ENCODE data around the gene NR6A1. TPM values are rescaled to one million over a fixed set of nuclear protein-coding genes. Genes with fewer than 3 reads are reported as not detected.

The NR6A1 gene
- total and polyA plus RNA-seq, 2 of the 13 experiments (the other 11 are each of a cell fraction or from before 2014, with no cell fraction given): 28.1 to 31.5 TPM

DNA sequence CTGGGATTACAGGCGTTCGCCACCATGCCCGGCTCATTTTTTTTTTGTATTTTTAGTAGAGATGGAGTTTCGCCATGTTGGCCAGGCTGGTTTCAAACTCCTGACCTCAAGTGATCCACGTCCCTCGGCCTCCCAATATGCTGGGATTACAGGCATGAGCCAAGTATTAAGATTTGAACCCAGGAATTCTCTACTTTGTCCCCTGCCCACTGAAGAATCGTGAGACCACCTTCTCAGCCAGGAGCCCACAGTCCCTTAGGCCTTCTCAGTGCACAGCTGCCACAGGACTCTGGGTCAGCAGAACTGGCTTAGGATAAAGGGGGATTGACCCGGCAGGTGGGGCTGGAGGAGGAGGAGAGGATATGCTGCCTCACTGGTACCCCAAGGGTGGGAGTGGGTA is 19.2 kb upstream of the NR6A1 start:
- H2AFZ ChIP-seq (ENCODE audit: low read length): no peak overlapping the region
- no peaks in the 10 kb centered on the region for H3K79me2 ChIP-seq (ENCODE audit: insufficient read depth, low read length)
- intact Hi-C loops (cut with micrococcal nuclease; ENCODE audit: unreplicated experiment): no loop called here
- H3K9ac ChIP-seq (ENCODE audit: insufficient read depth, low read depth, low read length): no peak overlapping the region
- no peaks in the 10 kb centered on the region for H3K9me3 ChIP-seq (ENCODE audit: low read length)
- no peak overlapping the region for H3K4me3 ChIP-seq (replicated peaks in 1 of 3; ENCODE audit: insufficient read depth in 1 of 3, low read depth in 2 of 3, low read length in 3 of 3)
- H3K4me1 ChIP-seq (ENCODE audit: insufficient read depth, low read length): peaks cover 17% of the 10 kb centered on the region
- H3K36me3 ChIP-seq (replicated peaks in 1 of 2; ENCODE audit: control insufficient read depth in 1 of 2, insufficient read depth in 2 of 2, low read length in 2 of 2): no peaks in the 10 kb centered on the region
- peaks cover 0 to 12% of the 10 kb centered on the region in 2 experiments; a peak in 1 of 5 replicates for H3K27me3 ChIP-seq (ENCODE audit: control insufficient read depth in 1 of 2, insufficient read depth in 2 of 2, low read length in 2 of 2)
- in situ Hi-C loops (cut with HindIII; ENCODE audit: extremely low pct_ligation_motif_present, low pct_unique_long_range_greater_than_20kb): loop anchor here (10.0 kb wide), 1 partner anchor 54 kb away; no protein-coding TSS in a partner anchor
- no peak overlapping the region for H3K27ac ChIP-seq (ENCODE audit: extremely low read length, insufficient read depth, low read length)
- H3K4me2 ChIP-seq (ENCODE audit: low read depth, low read length): no peak overlapping the region
- TF ChIP-seq KDM6A (CRISPR knock-in tag; IDR thresholded peaks at IDR 0.05; ENCODE audit: low read depth) (no peak), ZFP37 (CRISPR knock-in tag; IDR thresholded peaks at IDR 0.05; ENCODE audit: borderline replicate concordance) (no peak)
- ATAC-seq (no peak), DNase-seq (ENCODE audit: low spot score) (no peak), FAIRE-seq (no peak)
- no TSS peak for BruUV-seq (replicated peaks)
- H4K20me1 ChIP-seq (ENCODE audit: insufficient read depth, low read length): no peaks in the 10 kb centered on the region
- ChIA-PET CTCF (ENCODE audit: low intra/inter-chr PET ratio, low total read pairs) (no interaction called here), POLR2A (no interaction called here)
- WGBS (ENCODE audit: low lambda C conversion rate): 24% methylated on average over 8 of the region's 8 CpGs

DNA sequence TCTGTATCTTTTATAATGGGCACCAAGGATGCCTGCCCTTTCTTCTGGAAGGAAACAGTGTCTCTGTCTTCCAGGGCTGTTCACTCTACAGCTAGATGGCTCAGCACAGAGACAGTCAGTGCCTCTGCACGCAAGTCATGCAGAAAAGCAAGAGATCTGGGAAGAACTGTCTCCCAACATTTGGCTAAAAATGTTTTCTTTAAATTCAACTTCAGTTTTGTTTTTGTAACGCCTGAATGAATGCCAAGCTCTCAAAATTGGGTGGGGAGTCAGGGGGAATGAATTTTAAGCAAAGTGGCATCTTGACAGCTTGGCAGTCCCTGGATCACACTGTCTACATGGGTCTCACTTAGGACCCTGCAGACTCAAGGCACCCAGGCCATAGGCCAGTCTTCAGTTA is 18.4 kb upstream of the NR6A1 start:
- Histone ChIP-seq H3K27ac (ENCODE audit: extremely low read length, insufficient read depth, low read length) (no peak overlapping the region), H3K27me3 (ENCODE audit: control insufficient read depth in 1 of 2, insufficient read depth in 2 of 2, low read length in 2 of 2) (peaks cover 0 to 12% of the 10 kb centered on the region in 2 experiments; a peak in 1 of 5 replicates), H3K4me3 (replicated peaks in 1 of 3; ENCODE audit: insufficient read depth in 1 of 3, low read depth in 2 of 3, low read length in 3 of 3) (no peak overlapping the region), H3K4me2 (ENCODE audit: low read depth, low read length) (no peak overlapping the region), H2AFZ (ENCODE audit: low read length) (no peak overlapping the region), H3K36me3 (replicated peaks in 1 of 2; ENCODE audit: control insufficient read depth in 1 of 2, insufficient read depth in 2 of 2, low read length in 2 of 2) (no peaks in the 10 kb centered on the region), H3K9ac (ENCODE audit: insufficient read depth, low read depth, low read length) (no peak overlapping the region), H3K4me1 (ENCODE audit: insufficient read depth, low read length) (peaks cover 9% of the 10 kb centered on the region), H3K9me3 (ENCODE audit: low read length) (no peaks in the 10 kb centered on the region), H3K79me2 (ENCODE audit: insufficient read depth, low read length) (no peaks in the 10 kb centered on the region), H4K20me1 (ENCODE audit: insufficient read depth, low read length) (no peaks in the 10 kb centered on the region)
- no TSS peak for BruUV-seq (replicated peaks)
- ATAC-seq (no peak), DNase-seq (ENCODE audit: low spot score) (no peak), FAIRE-seq (no peak)
- CTCF ChIA-PET (ENCODE audit: low intra/inter-chr PET ratio, low total read pairs): no interaction called here
- POLR2A ChIA-PET: no interaction called here
- TF ChIP-seq ZFAT (CRISPR knock-in tag; conservative IDR thresholded peaks at IDR 0.05) (no peak), REXO4 (CRISPR knock-in tag; IDR thresholded peaks at IDR 0.05; ENCODE audit: borderline replicate concordance) (no peak), NPAS2 (CRISPR knock-in tag; IDR thresholded peaks at IDR 0.05; ENCODE audit: borderline replicate concordance) (no peak), ZNF768 (CRISPR knock-in tag; IDR thresholded peaks at IDR 0.05) (no peak), ZNF205 (CRISPR knock-in tag; IDR thresholded peaks at IDR 0.05) (no peak), ARHGAP35 (CRISPR knock-in tag; IDR thresholded peaks at IDR 0.05; ENCODE audit: borderline replicate concordance) (no peak), NBN (conservative IDR thresholded peaks at IDR 0.05) (no peak), RELA (CRISPR knock-in tag; IDR thresholded peaks at IDR 0.05) (no peak), KLF11 (CRISPR knock-in tag; IDR thresholded peaks at IDR 0.05) (no peak), FOXJ3 (CRISPR knock-in tag; IDR thresholded peaks at IDR 0.05; ENCODE audit: borderline replicate concordance) (no peak), ZNF703 (CRISPR knock-in tag; IDR thresholded peaks at IDR 0.05; ENCODE audit: borderline replicate concordance) (no peak), MTA1 (CRISPR knock-in tag; IDR thresholded peaks at IDR 0.05; ENCODE audit: borderline replicate concordance) (no peak), SUZ12 (IDR thresholded peaks at IDR 0.05; ENCODE audit: low read depth, low read length) (no peak)
- TF ChIP-seq, protein P1, sequence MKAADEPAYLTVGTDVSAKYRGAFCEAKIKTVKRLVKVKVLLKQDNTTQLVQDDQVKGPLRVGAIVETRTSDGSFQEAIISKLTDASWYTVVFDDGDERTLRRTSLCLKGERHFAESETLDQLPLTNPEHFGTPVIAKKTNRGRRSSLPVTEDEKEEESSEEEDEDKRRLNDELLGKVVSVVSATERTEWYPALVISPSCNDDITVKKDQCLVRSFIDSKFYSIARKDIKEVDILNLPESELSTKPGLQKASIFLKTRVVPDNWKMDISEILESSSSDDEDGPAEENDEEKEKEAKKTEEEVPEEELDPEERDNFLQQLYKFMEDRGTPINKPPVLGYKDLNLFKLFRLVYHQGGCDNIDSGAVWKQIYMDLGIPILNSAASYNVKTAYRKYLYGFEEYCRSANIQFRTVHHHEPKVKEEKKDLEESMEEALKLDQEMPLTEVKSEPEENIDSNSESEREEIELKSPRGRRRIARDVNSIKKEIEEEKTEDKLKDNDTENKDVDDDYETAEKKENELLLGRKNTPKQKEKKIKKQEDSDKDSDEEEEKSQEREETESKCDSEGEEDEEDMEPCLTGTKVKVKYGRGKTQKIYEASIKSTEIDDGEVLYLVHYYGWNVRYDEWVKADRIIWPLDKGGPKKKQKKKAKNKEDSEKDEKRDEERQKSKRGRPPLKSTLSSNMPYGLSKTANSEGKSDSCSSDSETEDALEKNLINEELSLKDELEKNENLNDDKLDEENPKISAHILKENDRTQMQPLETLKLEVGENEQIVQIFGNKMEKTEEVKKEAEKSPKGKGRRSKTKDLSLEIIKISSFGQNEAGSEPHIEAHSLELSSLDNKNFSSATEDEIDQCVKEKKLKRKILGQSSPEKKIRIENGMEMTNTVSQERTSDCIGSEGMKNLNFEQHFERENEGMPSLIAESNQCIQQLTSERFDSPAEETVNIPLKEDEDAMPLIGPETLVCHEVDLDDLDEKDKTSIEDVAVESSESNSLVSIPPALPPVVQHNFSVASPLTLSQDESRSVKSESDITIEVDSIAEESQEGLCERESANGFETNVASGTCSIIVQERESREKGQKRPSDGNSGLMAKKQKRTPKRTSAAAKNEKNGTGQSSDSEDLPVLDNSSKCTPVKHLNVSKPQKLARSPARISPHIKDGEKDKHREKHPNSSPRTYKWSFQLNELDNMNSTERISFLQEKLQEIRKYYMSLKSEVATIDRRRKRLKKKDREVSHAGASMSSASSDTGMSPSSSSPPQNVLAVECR (CRISPR knock-in tag; IDR thresholded peaks at IDR 0.05; ENCODE audit: borderline replicate concordance): no peak
- in situ Hi-C loops (cut with HindIII; ENCODE audit: extremely low pct_ligation_motif_present, low pct_unique_long_range_greater_than_20kb): no loop called here
- intact Hi-C loops (cut with micrococcal nuclease; ENCODE audit: unreplicated experiment): no loop called here
- WGBS (ENCODE audit: low lambda C conversion rate): 4% methylated on average over 2 of the region's 2 CpGs
